Neutrophil (primary cell): ENCODE data around the gene TTC27.
A peak's percentile ranks its signal among the peaks of the same experiment; 100 is the strongest.
"Not testable (repeated sequence)": the region's sequence is repeated elsewhere in the genome, so short reads cannot be mapped to it uniquely, and the experiment has no call there.

Source experiments
- H3K27ac ChIP-seq: fragments of 200-600 bp; sonication (generic); 2 replicates; pipeline ENCODE4 v1.5.1; 2016; ENCODE audit warnings: mild to moderate bottlenecking, moderate library complexity
- H3K27me3 ChIP-seq: fragments of 200-600 bp; sonication (generic); 2 replicates; pipeline ENCODE4 v1.6.0; 2016; ENCODE audit warnings: mild to moderate bottlenecking
- H3K36me3 ChIP-seq: fragments of 200-600 bp; sonication (generic); 2 replicates; pipeline ENCODE4 v1.5.1; 2017
- H3K4me1 ChIP-seq, 2 experiments: fragments of 200-600 bp in 1 of 2; sonication (generic) in 1 of 2; 1 replicate in 1 of 2; 2 replicates in 1 of 2; pipeline versions ENCODE4 v1.5.1 to v1.6.1; 2013 to 2016; ENCODE audit warnings: low read depth in 1 of 2, low read length in 1 of 2, mild to moderate bottlenecking in 1 of 2, moderate library complexity in 1 of 2; ENCODE audit not compliant: control insufficient read depth in 1 of 2, insufficient read depth in 1 of 2
- H3K4me3 ChIP-seq, 2 experiments: fragments of 200-600 bp in 1 of 2; sonication (generic) in 1 of 2; 1 replicate in 1 of 2; 2 replicates in 1 of 2; pipeline ENCODE4 v1.5.1; 2013 to 2016; ENCODE audit warnings: low read depth in 1 of 2, low read length in 1 of 2, mild to moderate bottlenecking in 1 of 2, moderate library complexity in 1 of 2
- H3K9me3 ChIP-seq: fragments of 200-600 bp; sonication (generic); 2 replicates; pipeline ENCODE4 v1.5.1; 2016
- TF ChIP-seq, protein P1 (sequence below): fragments of 200-600 bp; sonication (generic); IDR thresholded peaks from 2 replicates; pipeline ENCODE4 v1.5.1; 2016; ENCODE audit warnings: antibody characterized with exemption

Gene TTC27

GRCh38 chr2:32626639-32627221, 1.1 kb upstream of the TTC27 start:
- Histone ChIP-seq H3K27ac (no peak overlapping the region), H3K9me3 (no peaks in the 10 kb centered on the region), H3K36me3 (peaks cover 8% of the 10 kb centered on the region), H3K4me1 (peaks cover 13 to 19% of the 10 kb centered on the region in 2 experiments), H3K4me3 (no peak overlapping the region), H3K27me3 (no peaks in the 10 kb centered on the region)
- TF ChIP-seq, protein P1, sequence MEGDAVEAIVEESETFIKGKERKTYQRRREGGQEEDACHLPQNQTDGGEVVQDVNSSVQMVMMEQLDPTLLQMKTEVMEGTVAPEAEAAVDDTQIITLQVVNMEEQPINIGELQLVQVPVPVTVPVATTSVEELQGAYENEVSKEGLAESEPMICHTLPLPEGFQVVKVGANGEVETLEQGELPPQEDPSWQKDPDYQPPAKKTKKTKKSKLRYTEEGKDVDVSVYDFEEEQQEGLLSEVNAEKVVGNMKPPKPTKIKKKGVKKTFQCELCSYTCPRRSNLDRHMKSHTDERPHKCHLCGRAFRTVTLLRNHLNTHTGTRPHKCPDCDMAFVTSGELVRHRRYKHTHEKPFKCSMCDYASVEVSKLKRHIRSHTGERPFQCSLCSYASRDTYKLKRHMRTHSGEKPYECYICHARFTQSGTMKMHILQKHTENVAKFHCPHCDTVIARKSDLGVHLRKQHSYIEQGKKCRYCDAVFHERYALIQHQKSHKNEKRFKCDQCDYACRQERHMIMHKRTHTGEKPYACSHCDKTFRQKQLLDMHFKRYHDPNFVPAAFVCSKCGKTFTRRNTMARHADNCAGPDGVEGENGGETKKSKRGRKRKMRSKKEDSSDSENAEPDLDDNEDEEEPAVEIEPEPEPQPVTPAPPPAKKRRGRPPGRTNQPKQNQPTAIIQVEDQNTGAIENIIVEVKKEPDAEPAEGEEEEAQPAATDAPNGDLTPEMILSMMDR, result no peak

- H3K4me1 ChIP-seq, result peaks cover 13 to 19% of the 10 kb centered on the region in 2 experiments
- no peaks in the 10 kb centered on the region for H3K9me3 ChIP-seq
- peak overlapping the region; percentile 65 to 86 for H3K4me3 ChIP-seq
- H3K27me3 ChIP-seq, result no peaks in the 10 kb centered on the region
- peak overlapping the region; percentile 66 for H3K27ac ChIP-seq
- TF ChIP-seq, protein P1, result no peak
- peaks cover under 1% of the 10 kb centered on the region for H3K36me3 ChIP-seq
These were observed 423 bp upstream of the TTC27 start for GRCh38 chr2:32627441-32627813.

DNA sequence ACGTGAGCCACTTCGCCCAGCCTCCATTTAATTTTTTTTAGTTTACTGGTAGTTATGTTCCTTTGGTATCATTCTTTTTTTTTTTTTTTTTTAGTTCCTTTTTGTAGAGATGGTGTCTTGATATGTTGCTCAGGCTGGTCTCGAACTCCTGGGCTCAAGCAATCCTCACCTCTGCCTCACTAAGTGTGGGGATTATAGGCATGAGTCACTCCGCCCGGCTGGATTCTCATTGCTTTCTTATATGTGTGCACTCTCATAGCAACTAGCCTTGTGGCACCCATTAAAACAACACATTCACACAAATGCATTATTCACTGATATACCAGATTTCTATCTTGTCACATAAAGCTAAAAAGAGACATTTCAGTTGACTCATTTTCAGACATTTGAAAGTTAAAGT, 4.2 kb downstream of the TTC27 start:
- no peaks in the 10 kb centered on the region for H3K36me3 ChIP-seq
- no peak overlapping the region for H3K27ac ChIP-seq
- H3K27me3 ChIP-seq, result no peaks in the 10 kb centered on the region
- H3K4me3 ChIP-seq, result no peak overlapping the region
- TF ChIP-seq, protein P1, result no peak
- peaks cover 13 to 17% of the 10 kb centered on the region in 2 experiments for H3K4me1 ChIP-seq
- no peaks in the 10 kb centered on the region for H3K9me3 ChIP-seq

GRCh38 chr2:32633040-32633439, 5.2 kb downstream of the TTC27 start:
- TF ChIP-seq, protein P1, result no peak
- Histone ChIP-seq H3K36me3 (no peaks in the 10 kb centered on the region), H3K4me3 (no peak overlapping the region), H3K27ac (no peak overlapping the region), H3K4me1 (peaks cover 6 to 8% of the 10 kb centered on the region in 2 experiments), H3K9me3 (no peaks in the 10 kb centered on the region), H3K27me3 (no peaks in the 10 kb centered on the region)

GRCh38 chr2:32638548-32638947, 10.7 kb downstream of the TTC27 start:
- not testable (repeated sequence) for H3K4me3 ChIP-seq, H3K27ac ChIP-seq, H3K36me3 ChIP-seq, H3K4me1 ChIP-seq, H3K27me3 ChIP-seq, H3K9me3 ChIP-seq

DNA sequence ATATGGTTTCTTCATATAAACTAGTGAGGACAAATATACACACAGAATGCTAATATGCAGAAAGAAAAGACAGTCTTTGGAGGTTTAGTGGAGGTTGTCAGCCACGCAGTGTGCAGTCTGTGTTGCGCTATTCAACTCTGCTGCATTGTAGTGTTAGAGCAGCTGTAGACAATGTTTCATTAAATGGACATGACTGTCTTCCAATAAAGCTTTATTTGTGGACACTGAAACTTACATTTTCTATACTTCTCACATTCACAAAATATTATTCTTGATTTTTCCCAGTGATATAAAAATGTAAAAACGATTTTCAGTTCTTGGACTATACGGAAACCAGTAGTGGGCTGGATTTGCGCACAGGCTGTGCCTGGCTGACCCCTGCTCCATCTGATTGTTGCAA, 13.3 kb downstream of the TTC27 start:
- H3K4me1 ChIP-seq, result no peaks in the 10 kb centered on the region
- H3K27ac ChIP-seq, result no peak overlapping the region
- H3K36me3 ChIP-seq, result peaks cover 6% of the 10 kb centered on the region
- H3K4me3 ChIP-seq, result no peak overlapping the region
- TF ChIP-seq, protein P1, result no peak
- H3K27me3 ChIP-seq, result no peaks in the 10 kb centered on the region
- no peaks in the 10 kb centered on the region for H3K9me3 ChIP-seq
